GM21717 (cell line): ENCODE data around the gene CEP70.
"Not testable (repeated sequence)": the region's sequence is repeated elsewhere in the genome, so short reads cannot be mapped to it uniquely, and the experiment has no call there.

Experiments
- ATAC-seq: cut with Tn5 transposase; IDR thresholded peaks from one replicate; pipeline ENCODE4 v1.9.1; 2021; ENCODE audit warnings: mild to moderate bottlenecking, moderate library complexity; ENCODE audit not compliant: unreplicated experiment

CEP70 gene

GRCh38 chr3:138594150-138594934 lies at the start of gene CEP70:
Gene CEP70 (minus strand): TSS chr3:138594260. CDS start chr3:138572927, 21,333 bp downstream.
- ATAC-seq, result peak; percentile 94

DNA sequence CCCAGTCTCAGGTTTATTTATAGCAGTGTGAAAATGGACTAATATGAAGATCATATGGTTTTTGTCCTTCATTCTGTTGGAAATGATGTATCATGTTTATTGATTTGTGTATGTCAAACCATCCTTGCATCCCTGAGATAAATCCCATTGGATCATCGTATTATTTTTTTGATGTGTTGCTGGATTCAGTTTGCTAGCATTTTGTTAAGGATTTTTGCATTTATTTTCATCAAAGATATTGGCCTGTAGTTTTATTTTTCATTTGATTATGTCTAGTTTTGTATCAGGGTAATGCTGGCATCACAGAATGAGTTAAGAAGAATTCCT lies 48.8 kb upstream of the CEP70 start:
- ATAC-seq, result no peak

GRCh38 chr3:138642226-138642926 lies 48.3 kb upstream of the CEP70 start:
- no peak for ATAC-seq

- ATAC-seq, result no peak
Observed at GRCh38 chr3:138640537-138640936, 46.5 kb upstream of the CEP70 start.

DNA sequence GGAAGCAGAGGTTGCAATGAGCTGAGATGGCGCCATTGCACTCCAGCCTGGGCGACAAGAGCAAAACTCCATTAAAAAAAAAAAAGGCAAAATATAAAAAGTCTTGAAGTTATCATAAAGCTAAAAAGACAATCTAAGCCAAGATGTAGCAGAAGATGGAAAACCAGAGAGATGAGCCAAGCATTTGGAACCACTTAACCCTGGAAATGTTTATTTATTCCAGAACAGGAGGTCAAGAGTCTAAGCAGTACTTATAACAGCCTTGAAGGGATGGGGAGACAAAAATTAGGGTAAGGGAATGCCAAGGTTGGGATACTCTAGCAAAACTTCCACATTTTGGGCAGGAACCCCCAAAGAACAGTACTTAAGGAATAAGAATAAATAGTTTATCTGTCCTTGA lies 44.6 kb upstream of the CEP70 start:
- ATAC-seq, result no peak

- ATAC-seq, result no peak
Observed at GRCh38 chr3:138629526-138629925, 35.5 kb upstream of the CEP70 start.

DNA sequence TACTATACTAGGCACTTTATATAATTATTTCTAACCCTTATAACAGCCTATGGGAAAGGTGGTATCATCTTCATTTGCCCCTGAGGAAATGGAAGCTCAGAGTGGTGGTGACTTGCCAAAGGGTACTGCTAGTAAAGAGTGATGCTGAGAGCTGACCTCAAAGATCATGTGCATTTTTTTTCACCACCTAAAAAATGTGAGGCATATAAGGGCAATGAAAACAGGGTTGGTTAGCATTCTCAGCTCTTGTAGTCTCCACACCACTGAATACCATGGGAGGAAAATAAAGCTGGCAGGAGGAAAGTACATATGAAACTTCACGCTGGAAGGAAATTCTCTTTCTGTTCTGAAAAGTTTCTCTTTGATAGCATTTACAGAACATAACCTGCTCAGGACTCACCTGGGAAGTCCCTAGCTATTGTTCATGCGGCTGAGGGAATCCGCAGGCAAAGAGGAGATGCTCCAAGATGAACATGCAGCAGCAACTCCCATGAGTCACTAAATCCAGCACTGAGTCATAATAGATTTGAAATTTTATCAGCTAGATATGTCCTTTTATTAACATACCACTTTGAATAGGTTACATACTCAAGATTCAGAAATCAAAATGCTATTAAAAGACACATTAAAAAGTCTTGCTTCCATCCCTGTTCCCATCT lies 31.8 kb upstream of the CEP70 start:
- ATAC-seq, result no peak

DNA sequence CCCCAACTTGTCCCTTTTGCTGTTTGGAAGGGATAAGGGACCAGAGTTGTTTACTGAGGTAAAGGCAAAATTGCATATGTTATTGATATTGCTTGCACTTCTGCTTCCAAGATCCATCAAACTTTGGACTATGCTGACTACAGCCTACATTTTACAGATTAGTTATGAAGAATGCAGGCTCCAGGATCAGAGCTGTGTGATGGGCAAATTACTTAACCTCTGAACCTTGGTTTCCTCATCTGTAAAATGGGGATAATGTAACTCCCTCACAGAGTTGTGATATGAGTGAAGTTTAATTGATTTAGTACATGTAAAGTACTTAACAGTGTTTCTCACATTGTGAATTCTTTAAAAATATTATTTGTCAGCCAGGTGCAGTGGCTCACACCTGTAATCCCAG lies 30.5 kb upstream of the CEP70 start:
- no peak for ATAC-seq

- ATAC-seq, result no peak
Observed at GRCh38 chr3:138620431-138620830, 26.4 kb upstream of the CEP70 start.

DNA sequence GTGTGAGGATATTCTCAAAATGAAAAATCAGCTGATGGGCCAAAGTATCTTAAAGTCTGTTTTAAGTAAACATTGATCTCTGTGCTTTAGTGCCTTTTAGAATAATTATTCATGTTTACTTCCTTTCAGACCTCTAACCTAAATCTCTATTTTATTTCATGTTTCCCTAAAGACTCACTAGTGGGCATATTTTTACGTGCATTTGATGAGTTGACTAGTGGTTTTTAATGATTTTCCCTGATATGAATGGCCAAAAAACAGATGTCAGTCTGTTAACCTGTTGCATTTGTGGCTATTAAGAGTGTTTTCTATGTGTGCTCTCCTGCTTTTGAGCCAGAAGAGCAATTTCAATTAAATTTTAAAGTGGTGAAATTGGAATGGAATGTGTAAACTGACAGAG lies 21.4 kb upstream of the CEP70 start:
- no peak for ATAC-seq

DNA sequence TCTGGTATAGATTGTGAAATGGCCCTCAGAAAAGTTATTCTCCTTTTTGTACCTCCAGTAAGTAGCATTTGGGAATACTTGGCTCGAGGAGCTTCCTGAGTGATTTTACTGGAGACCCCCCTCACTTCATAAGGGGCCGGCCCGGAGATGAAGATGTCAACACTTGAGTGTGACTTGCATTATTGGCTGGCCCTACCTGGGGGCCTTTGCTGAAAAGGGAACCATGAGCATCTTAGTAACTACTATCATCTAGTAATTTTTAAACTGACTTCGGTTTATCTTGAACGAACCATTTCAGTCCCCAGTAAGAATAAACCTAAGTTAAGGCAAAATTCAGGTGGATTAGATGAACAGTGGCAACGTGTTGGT lies 15.8 kb upstream of the CEP70 start:
- no peak for ATAC-seq

- peak; percentile 63 for ATAC-seq
Observed at GRCh38 chr3:138608322-138609135, 14.5 kb upstream of the CEP70 start, which contains the start of gene FAIM. Gene FAIM (plus strand): TSS chr3:138608771. CDS start chr3:138619727, 10,956 bp downstream.

DNA sequence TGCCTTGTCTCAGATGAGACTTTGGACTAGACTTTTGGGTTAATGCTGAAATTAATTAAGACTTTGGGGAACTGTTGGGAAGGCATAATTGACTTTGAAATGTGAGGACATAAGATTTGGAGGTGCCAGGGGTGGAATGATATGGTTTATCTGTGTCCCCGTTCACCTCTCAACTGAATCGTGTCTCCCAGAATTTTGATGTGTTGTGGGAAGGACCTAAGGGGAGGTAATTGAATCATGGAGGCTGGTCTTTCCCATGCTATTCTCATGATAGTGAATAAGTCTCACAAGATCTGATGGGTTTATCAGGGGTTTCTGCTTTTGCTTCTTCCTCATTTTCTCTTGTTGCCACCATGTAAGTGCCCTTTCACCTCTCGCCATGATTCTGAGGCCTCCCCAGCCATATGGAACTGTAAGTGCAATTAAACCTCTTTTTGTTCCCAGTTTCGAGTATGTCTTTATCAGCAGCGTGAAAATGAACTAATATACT lies 10.1 kb upstream of the CEP70 start:
- ATAC-seq, result not testable (repeated sequence)

DNA sequence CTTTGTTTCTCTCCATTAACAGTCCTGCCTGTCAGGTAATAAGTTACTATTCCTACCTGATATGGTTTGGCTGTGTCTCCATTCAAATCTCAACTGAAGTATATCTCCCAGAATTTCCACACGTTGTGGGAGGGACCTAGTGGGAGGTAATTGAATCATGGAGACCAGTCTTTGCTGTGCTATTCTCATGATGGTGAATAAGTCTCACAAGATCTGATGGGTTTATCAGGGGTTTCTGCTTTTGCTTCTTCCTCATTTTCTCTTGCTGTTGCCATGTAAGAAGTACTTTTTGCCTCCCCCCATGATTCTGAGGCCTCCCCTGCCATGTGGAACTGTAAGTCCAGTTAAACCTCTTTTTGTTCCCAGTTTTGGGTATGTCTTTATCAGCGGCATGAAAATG lies 7.6 kb upstream of the CEP70 start:
- ATAC-seq, result not testable (repeated sequence)

DNA sequence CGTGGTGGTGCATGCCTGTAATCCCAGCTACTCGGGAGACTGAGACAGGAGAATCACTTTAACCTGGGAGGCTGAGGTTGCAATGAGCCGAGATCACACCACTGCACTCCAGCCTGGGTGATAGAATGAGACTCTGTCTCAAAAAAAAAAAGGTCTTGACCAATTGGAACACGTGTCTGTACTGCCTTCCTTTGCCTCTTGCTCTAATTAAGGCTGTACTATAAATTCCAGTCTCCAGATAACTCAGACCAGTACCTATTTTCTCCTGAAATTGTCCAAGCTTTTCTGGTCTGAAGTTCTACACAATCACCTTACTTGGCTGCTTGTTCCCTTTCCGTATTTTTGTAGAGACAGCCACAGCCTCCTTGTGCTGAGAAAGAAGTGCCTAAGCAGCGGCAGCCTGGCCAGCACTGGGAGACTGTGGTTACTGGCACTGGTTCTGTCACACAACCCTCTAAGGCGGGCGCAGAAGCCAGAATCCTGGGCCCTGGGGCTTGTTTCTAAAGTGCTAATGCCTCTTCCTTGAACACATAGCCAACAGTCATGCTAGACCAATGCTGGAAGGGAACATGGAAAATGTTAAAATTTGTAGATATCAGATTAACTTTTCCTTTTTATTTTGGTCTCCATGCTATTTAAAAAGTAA lies 6.2 kb upstream of the CEP70 start:
- ATAC-seq, result no peak

DNA sequence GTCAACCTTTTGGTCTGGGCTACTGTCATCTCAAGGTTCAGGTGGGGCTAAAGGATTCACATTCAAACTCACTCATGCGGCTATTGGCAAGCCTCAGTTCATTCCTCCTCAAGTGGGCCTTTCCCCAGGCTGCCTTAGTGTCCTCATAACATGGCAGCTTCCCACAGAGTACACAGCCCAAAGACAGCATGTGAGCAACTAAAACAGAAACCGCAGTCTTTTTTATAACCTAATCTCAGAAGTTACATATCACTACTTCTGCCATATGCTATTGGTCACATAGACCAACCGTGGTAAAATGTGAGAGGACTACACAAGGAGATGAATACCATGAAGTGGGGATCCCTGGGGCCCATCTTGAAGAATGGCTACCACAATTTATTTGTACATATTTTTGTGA lies 4.5 kb upstream of the CEP70 start:
- no peak for ATAC-seq

DNA sequence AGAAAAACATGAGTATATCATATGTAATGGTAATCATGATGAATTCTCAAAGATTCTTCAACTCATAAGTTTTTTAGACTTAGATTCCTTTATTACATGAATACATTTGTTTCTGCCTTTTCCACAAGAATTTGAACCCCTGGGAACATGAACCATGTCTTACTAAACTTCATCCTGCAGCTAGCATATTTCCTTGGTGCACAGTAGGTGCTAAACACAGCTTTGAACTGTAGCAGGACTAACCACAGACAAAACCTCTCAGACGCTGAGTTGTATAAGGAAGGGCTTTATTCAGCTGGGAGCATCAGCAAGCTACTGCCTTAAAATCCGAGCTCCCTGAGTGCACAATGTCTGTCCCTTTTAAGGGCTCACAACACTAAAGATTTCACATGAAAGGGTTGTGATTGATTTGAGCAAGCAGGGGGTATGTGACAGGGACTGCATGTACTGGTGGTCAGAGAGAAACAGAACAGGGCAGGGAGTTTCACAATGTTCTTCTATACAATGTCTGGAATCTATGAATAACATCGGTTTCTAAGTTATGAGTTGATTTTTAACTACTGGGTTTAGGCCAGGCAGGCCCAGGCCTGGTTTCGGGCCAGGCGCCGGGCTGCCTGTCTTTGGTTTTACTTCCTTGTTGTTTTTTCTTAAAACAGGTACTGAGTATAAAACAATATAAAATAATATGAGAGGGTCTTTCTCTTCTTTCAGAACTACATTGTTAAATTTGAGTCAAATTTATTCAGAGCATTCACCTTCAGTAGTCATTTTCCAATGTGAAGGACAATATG lies 3.3 kb upstream of the CEP70 start:
- ATAC-seq, result not testable (repeated sequence)

- no peak for ATAC-seq
Observed at GRCh38 chr3:138594935-138595610, 1.0 kb upstream of the CEP70 start.

DNA sequence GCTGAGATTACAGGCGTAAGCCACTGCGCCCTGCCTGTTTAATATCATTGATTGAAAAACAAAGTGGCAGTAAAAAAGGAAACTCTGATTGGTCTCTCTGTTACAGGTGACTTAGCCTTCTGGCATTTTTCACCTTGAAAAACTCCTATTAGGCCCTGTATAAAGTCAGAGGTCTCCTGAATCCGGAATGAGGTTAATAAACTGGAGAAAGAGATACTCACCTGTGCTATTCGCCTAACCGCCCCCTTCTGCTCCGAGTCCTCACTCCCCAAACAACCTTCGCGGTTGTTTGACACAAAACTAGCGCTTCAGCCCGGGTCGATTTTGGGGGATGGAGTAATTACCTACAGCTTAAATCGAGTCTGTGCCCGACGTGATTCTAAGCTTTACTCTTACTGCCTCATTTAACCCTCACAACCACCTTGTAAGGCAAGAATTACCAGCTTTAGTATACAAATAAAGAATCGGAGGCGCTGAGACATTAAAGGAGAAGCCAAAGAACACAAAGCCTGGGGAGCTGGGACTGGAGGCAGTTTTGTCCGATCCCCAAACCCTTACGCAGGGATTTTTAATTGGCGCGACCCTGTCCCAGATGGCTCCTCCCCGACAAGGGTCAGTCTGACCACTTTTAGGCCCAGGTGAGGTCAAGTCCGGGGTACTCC lies 441 bp downstream of the CEP70 start:
- no peak for ATAC-seq
